ENCODE measurements around the gene ONECUT2. TPM values are rescaled to one million over a fixed set of nuclear protein-coding genes. Genes with fewer than 3 reads are reported as not detected.

The ONECUT2 gene
- polyA plus RNA-seq, 3 donors, result not detected

DNA sequence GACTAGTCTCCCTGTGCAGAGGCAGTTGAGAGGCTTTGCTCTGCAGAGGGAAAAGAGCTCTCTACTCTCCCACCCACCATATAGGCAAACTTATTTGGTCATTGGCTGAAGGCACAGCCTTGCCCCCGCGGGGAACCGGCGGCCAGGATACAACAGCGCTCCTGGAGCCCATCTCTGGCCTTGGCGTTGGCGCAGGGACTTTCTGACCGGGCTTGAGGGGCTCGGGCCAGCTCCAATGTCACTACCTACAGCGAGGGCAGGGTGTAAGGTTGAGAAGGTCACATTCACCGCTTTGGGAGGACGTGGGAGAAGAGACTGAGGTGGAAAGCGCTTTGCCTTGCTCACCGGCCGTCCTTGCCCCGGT lies 2.2 kb downstream of the ONECUT2 start:
- Mint-ChIP-seq H3K9me3 (peaks cover 9 to 62% (median 50%) of the 10 kb centered on the region in 7 donors), H3K4me3 (peak overlapping the region; percentile 51 to 92), H3K27me3 (ENCODE audit: low read depth in 3 of 3) (peaks cover 92 to 95% (median 95%) of the 10 kb centered on the region in 3 donors), H3K36me3 (peaks cover 14 to 20% of the 10 kb centered on the region in 2 donors), H3K4me1 (peaks cover 61% of the 10 kb centered on the region), H3K27ac (no peak overlapping the region)
- TF ChIP-seq, protein P1, sequence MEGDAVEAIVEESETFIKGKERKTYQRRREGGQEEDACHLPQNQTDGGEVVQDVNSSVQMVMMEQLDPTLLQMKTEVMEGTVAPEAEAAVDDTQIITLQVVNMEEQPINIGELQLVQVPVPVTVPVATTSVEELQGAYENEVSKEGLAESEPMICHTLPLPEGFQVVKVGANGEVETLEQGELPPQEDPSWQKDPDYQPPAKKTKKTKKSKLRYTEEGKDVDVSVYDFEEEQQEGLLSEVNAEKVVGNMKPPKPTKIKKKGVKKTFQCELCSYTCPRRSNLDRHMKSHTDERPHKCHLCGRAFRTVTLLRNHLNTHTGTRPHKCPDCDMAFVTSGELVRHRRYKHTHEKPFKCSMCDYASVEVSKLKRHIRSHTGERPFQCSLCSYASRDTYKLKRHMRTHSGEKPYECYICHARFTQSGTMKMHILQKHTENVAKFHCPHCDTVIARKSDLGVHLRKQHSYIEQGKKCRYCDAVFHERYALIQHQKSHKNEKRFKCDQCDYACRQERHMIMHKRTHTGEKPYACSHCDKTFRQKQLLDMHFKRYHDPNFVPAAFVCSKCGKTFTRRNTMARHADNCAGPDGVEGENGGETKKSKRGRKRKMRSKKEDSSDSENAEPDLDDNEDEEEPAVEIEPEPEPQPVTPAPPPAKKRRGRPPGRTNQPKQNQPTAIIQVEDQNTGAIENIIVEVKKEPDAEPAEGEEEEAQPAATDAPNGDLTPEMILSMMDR (IDR thresholded peaks at IDR 0.05), result no peak
- H3K36me3 ChIP-seq (replicated peaks in 1 of 2; ENCODE audit: control insufficient read depth in 1 of 2, insufficient read depth in 2 of 2, low read length in 2 of 2), result no peaks in the 10 kb centered on the region
- H3K4me1 ChIP-seq (ENCODE audit: control insufficient read depth in 1 of 2, insufficient read depth in 2 of 2, low read length in 2 of 2), result peaks cover 38 to 47% of the 10 kb centered on the region in 2 donors
- H4K20me1 ChIP-seq (ENCODE audit: insufficient read depth, low read length), result no peaks in the 10 kb centered on the region
- peak overlapping the region in 1 of 3 experiments; percentile 32 for H3K4me3 ChIP-seq (replicated peaks in 1 of 3; ENCODE audit: low read depth in 2 of 3, low read length in 3 of 3)
- peaks cover 89 to 93% of the 10 kb centered on the region in 2 donors for H3K27me3 ChIP-seq (ENCODE audit: control insufficient read depth in 2 of 2, insufficient read depth in 2 of 2, low read length in 2 of 2)
- no peak for DNase-seq
- no peak overlapping the region for H3K9ac ChIP-seq (ENCODE audit: insufficient read depth, low read length, poor library complexity, severe bottlenecking)
- peaks cover 21 to 85% of the 10 kb centered on the region in 2 donors for H3K9me3 ChIP-seq (replicated peaks in 1 of 2; ENCODE audit: control insufficient read depth in 1 of 2, insufficient read depth in 1 of 2, low read length in 2 of 2)
- intact Hi-C loops (cut with micrococcal nuclease), result no loop called here
- H2AFZ ChIP-seq (ENCODE audit: insufficient read depth, low read depth, low read length, poor library complexity, severe bottlenecking), result no peak overlapping the region
- no peaks in the 10 kb centered on the region for H3K79me2 ChIP-seq (ENCODE audit: insufficient read depth, low read length)
- no peak overlapping the region for H3K27ac ChIP-seq (ENCODE audit: low read depth in 1 of 2, low read length in 2 of 2)
- 6% methylated on average over 14 of the region's 16 CpGs for WGBS (ENCODE audit: insufficient coverage)
- peak overlapping the region; percentile 25 for H3K4me2 ChIP-seq (replicated peaks; ENCODE audit: extremely low read depth, low read length, poor library complexity, severe bottlenecking)

DNA sequence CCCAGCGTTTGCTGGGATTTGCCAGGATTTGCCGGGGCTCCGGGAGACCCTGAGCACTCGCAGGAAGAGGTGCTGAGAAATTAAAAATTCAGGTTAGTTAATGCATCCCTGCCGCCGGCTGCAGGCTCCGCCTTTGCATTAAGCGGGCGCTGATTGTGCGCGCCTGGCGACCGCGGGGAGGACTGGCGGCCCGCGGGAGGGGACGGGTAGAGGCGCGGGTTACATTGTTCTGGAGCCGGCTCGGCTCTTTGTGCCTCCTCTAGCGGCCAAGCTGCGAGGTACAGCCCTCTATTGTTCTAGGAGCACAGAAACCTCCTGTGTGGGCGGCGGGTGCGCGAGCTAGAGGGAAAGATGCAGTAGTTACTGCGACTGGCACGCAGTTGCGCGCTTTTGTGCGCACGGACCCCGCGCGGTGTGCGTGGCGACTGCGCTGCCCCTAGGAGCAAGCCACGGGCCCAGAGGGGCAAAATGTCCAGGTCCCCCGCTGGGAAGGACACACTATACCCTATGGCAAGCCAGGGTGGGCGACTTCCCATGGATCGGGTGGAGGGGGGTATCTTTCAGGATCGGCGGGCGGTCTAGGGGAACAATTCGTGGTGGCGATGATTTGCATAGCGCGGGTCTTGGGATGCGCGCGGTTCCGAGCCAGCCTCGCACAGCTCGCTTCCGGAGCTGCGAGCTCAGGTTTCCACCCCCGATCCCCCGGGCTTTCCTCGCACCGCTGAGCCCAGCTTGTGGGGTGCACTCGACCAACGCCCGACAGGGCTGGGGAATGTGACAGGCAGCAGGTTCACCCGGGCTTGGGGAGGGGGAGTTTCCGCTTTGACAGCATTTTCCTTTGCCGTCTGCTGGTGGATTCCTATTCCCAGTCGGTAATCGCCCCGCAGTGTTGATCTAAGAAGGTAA lies 2.8 kb downstream of the ONECUT2 start:
- intact Hi-C loops (cut with micrococcal nuclease), result no loop called here
- Mint-ChIP-seq H3K4me3 (peak overlapping the region in 1 of 2 donors; percentile 92), H3K9me3 (peaks cover 9 to 63% (median 48%) of the 10 kb centered on the region in 7 donors), H3K4me1 (peaks cover 61% of the 10 kb centered on the region), H3K36me3 (peaks cover 14 to 20% of the 10 kb centered on the region in 2 donors), H3K27me3 (ENCODE audit: low read depth in 3 of 3) (peaks cover 92 to 95% (median 95%) of the 10 kb centered on the region in 3 donors), H3K27ac (no peak overlapping the region)
- Histone ChIP-seq H3K27me3 (ENCODE audit: control insufficient read depth in 2 of 2, insufficient read depth in 2 of 2, low read length in 2 of 2) (peaks cover 89 to 93% of the 10 kb centered on the region in 2 donors), H4K20me1 (ENCODE audit: insufficient read depth, low read length) (no peaks in the 10 kb centered on the region), H3K4me1 (ENCODE audit: control insufficient read depth in 1 of 2, insufficient read depth in 2 of 2, low read length in 2 of 2) (peaks cover 38 to 47% of the 10 kb centered on the region in 2 donors), H3K4me2 (replicated peaks; ENCODE audit: extremely low read depth, low read length, poor library complexity, severe bottlenecking) (peak overlapping the region; percentile 25), H3K79me2 (ENCODE audit: insufficient read depth, low read length) (no peaks in the 10 kb centered on the region), H3K4me3 (replicated peaks in 1 of 3; ENCODE audit: low read depth in 2 of 3, low read length in 3 of 3) (peak overlapping the region in 1 of 3 experiments; percentile 32), H2AFZ (ENCODE audit: insufficient read depth, low read depth, low read length, poor library complexity, severe bottlenecking) (no peak overlapping the region), H3K36me3 (replicated peaks in 1 of 2; ENCODE audit: control insufficient read depth in 1 of 2, insufficient read depth in 2 of 2, low read length in 2 of 2) (no peaks in the 10 kb centered on the region), H3K9ac (ENCODE audit: insufficient read depth, low read length, poor library complexity, severe bottlenecking) (no peak overlapping the region), H3K9me3 (replicated peaks in 1 of 2; ENCODE audit: control insufficient read depth in 1 of 2, insufficient read depth in 1 of 2, low read length in 2 of 2) (peaks cover 21 to 88% of the 10 kb centered on the region in 2 donors), H3K27ac (ENCODE audit: low read depth in 1 of 2, low read length in 2 of 2) (no peak overlapping the region)
- peak in 2 of 3 donors; percentile 11 to 25 for DNase-seq
- WGBS (ENCODE audit: insufficient coverage), result under 1% methylated on average over 65 of the region's 72 CpGs
- TF ChIP-seq, protein P1 (IDR thresholded peaks at IDR 0.05), result peak; percentile 35
